Stimulated activated CD4-positive, alpha-beta T cell treated with anti-CD3 and anti-CD28 coated beads, Interleukin-15, amount 100 ng/mL, for 48 hours (primary cell): Measurements from ENCODE around the gene DHFR.
A peak's percentile ranks its signal among the peaks of the same experiment; 100 is the strongest.

Source experiments
- DNase-seq, 2 donors: peaks; one replicate each; pipeline ENCODE4 v3.0.0-alpha.2; 2020; ENCODE audit warnings: low read depth in 2 of 2

DHFR gene

GRCh38 chr5:80655231-80655774, 520 bp upstream of the DHFR start:
- no peak for DNase-seq

GRCh38 chr5:80654054-80654390, 761 bp downstream of the DHFR start:
- DNase-seq = peak; percentile 18

- no peak for DNase-seq
Measured at GRCh38 chr5:80653502-80653901, 1.3 kb downstream of the DHFR start.

GRCh38 chr5:80646926-80647325, 7.9 kb downstream of the DHFR start:
- DNase-seq = no peak

GRCh38 chr5:80644900-80645299, 9.9 kb downstream of the DHFR start:
- no peak for DNase-seq

- DNase-seq = no peak
Measured at GRCh38 chr5:80641353-80641752, 13.4 kb downstream of the DHFR start.

GRCh38 chr5:80634193-80634592, 20.6 kb downstream of the DHFR start:
- no peak for DNase-seq

- DNase-seq = no peak
Measured at GRCh38 chr5:80632700-80633099, 22.1 kb downstream of the DHFR start.

- DNase-seq = no peak
Measured at GRCh38 chr5:80631278-80632259, 23.2 kb downstream of the DHFR start.

- DNase-seq = no peak
Measured at GRCh38 chr5:80629281-80629680, 25.5 kb downstream of the DHFR start.

GRCh38 chr5:80625230-80625629, 29.6 kb downstream of the DHFR start:
- DNase-seq = no peak

GRCh38 chr5:80623999-80624398, 30.8 kb downstream of the DHFR start:
- no peak for DNase-seq

- DNase-seq = no peak
Measured at GRCh38 chr5:80622756-80623155, 32.0 kb downstream of the DHFR start.

- DNase-seq = no peak
Measured at GRCh38 chr5:80620211-80620610, 34.6 kb downstream of the DHFR start.

- DNase-seq = no peak
Measured at GRCh38 chr5:80619086-80619485, 35.7 kb downstream of the DHFR start.

GRCh38 chr5:80618438-80618837, 36.3 kb downstream of the DHFR start:
- no peak for DNase-seq

GRCh38 chr5:80615266-80615914, 39.4 kb downstream of the DHFR start:
- no peak for DNase-seq

- no peak for DNase-seq
Measured at GRCh38 chr5:80609692-80610091, 45.1 kb downstream of the DHFR start.

GRCh38 chr5:80608731-80609130, 46.1 kb downstream of the DHFR start:
- no peak for DNase-seq

GRCh38 chr5:80607832-80608231, 47.0 kb downstream of the DHFR start:
- DNase-seq = no peak

GRCh38 chr5:80607343-80607742, 47.4 kb downstream of the DHFR start:
- no peak for DNase-seq

- DNase-seq = no peak
Measured at GRCh38 chr5:80600943-80601693, 53.7 kb downstream of the DHFR start.
